ENCODE data around the gene MIPEP.

DNA sequence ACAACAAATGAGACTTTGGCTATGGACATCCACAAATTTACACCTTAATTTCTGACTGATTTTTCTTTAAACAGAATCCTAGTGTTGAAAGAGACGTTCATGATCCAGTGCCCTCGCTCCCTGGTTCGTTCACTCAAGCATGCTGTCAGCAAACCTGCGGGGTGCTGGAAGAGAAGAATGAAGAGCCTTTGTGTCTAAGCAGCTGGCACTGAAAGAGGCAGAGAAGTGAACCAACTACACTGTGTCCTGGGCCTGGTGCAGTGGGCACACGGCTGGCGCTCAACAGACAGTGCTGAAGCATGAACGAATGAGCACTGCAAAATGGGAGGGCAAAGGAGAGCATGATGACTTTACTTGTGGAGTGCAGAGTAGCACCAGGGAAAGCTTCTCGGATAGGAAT lies 46.8 kb downstream of the MIPEP start:
- TF ChIP-seq KHSRP (IDR thresholded peaks at IDR 0.05) (no peak), ZNF589 (CRISPR knock-in tag; IDR thresholded peaks at IDR 0.05; ENCODE audit: low read depth) (no peak), RAD21 (CRISPR knock-in tag; conservative IDR thresholded peaks at IDR 0.05 in 1 of 2, IDR thresholded peaks at IDR 0.05 in 1 of 2) (no peak), ZNF717 (CRISPR knock-in tag; IDR thresholded peaks at IDR 0.05) (no peak), ZNF324 (CRISPR knock-in tag; IDR thresholded peaks at IDR 0.05) (no peak), MTA3 (IDR thresholded peaks at IDR 0.05; ENCODE audit: borderline replicate concordance) (no peak)

All from K562 (cell line).